Prostate gland (tissue), 2 donors: ENCODE results near the gene TSEN2.

Experiments used
- POLR2A ChIP-seq: fragments of 450-650 bp; IDR thresholded peaks from one replicate; pipeline ENCODE4 v1.6.1; 2016; ENCODE audit warnings: antibody characterized with exemption, mild to moderate bottlenecking
- TF ChIP-seq, protein P1 (sequence below), 4 experiments: fragments of 200-600 bp in 2 of 4; fragments of 450-650 bp in 2 of 4; sonication (generic) in 2 of 4; IDR thresholded peaks; 1 replicate in 3 of 4; 2 replicates in 1 of 4; pipeline ENCODE4 v1.5.1; 2016 to 2019; ENCODE audit warnings: antibody characterized with exemption in 4 of 4, mild to moderate bottlenecking in 2 of 4, moderate library complexity in 2 of 4

DNA sequence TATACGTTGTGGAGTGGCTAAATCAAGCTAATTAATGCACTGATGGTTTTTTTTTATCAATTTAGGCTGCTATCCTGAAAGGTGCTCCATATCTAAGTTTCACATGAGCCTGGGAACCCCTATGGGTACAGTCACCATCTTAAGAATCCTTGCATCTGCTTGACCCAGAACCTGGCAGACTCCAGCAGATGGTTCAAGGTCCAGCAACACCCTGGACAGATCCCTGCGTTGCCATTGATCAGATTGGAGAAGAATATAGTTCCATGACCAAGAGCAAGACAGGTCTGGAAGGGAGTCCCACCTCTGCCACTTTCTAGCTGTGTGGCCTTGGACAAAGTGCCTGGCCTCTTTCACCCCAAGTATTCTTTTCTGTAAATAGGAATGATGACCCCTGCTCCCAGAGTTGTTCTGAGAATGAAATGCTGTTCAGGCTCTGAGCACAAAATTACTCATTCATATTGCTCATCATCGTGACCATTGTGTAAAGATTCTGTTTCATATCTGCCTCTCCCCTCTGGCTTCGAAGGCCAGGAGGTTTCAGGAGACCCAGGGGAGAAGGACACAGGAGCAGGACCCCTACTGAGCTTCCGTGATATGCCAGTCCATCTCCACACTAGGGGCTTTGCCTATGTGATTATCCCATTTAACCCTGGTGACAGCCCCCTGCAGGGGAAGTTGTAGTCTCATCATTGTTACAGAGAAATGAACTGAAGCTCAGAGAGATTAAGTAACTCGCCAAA lies 30.0 kb upstream of the TSEN2 start:
- TF ChIP-seq, protein P1, sequence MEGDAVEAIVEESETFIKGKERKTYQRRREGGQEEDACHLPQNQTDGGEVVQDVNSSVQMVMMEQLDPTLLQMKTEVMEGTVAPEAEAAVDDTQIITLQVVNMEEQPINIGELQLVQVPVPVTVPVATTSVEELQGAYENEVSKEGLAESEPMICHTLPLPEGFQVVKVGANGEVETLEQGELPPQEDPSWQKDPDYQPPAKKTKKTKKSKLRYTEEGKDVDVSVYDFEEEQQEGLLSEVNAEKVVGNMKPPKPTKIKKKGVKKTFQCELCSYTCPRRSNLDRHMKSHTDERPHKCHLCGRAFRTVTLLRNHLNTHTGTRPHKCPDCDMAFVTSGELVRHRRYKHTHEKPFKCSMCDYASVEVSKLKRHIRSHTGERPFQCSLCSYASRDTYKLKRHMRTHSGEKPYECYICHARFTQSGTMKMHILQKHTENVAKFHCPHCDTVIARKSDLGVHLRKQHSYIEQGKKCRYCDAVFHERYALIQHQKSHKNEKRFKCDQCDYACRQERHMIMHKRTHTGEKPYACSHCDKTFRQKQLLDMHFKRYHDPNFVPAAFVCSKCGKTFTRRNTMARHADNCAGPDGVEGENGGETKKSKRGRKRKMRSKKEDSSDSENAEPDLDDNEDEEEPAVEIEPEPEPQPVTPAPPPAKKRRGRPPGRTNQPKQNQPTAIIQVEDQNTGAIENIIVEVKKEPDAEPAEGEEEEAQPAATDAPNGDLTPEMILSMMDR (IDR thresholded peaks at IDR 0.05): no peak
- no peak for TF ChIP-seq POLR2A
